ENCODE results near the gene PCDH8. TPM values are rescaled to one million over a fixed set of nuclear protein-coding genes. Genes with fewer than 3 reads are reported as not detected.

PCDH8 gene
- total and polyA plus RNA-seq, 2 experiments from 2014 or later = 0.36 to 1.7 TPM

DNA sequence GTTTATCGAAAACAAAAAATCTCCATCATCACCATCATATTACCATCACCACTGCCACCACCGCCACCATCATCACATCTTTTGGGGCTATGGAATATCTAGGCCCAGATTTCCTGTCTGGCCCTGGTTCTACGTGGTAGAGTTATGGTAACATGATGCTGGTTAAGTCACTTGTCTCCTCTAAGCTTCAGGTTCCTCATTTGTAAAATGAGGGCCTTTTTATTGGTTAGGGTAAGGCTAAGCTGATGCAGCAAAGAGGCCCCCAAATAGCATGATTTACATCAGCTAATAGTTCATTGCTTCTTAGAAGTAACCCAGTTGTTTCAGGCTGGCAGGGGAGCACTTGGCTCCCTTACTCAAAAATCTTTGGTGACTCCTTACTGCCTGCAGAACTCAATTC, 37.9 kb downstream of the PCDH8 start (continued):
- TF ChIP-seq CTCF (conservative IDR thresholded peaks at IDR 0.05; ENCODE audit: low read depth in 2 of 2) (no peak), ZNF114 (CRISPR knock-in tag; IDR thresholded peaks at IDR 0.05) (no peak), POLR2AphosphoS5 (IDR thresholded peaks at IDR 0.05; ENCODE audit: low read depth) (no peak), EZH2 (IDR thresholded peaks at IDR 0.05; ENCODE audit: low read depth, unreplicated experiment) (no peak), REST (IDR thresholded peaks at IDR 0.05; ENCODE audit: unreplicated experiment) (no peak), NANOG (IDR thresholded peaks at IDR 0.05; ENCODE audit: borderline replicate concordance) (no peak), JUNB (IDR thresholded peaks at IDR 0.05; ENCODE audit: unreplicated experiment) (no peak), CREB1 (CRISPR knock-in tag; IDR thresholded peaks at IDR 0.05; ENCODE audit: low read depth) (no peak)

GRCh38 chr13:52810011-52810410, 38.4 kb downstream of the PCDH8 start:
- Histone ChIP-seq H3K9me2 (ENCODE audit: insufficient read depth) (0 out of 2 replicates have a peak, but pooled peaks cover 4% of the 10 kb centered on the region), H4K20me1 (replicated peaks; ENCODE audit: insufficient read depth) (no peaks in the 10 kb centered on the region), H3K4me2 (no peak overlapping the region), H3K4me3 (no peak overlapping the region), H3K79me2 (replicated peaks; ENCODE audit: insufficient read depth) (no peaks in the 10 kb centered on the region), H2AFZ (no peak overlapping the region), H3K27me3 (ENCODE audit: insufficient read depth) (no peaks in the 10 kb centered on the region), H3K4me1 (ENCODE audit: insufficient read depth) (no peaks in the 10 kb centered on the region), H3K36me3 (ENCODE audit: insufficient read depth) (no peaks in the 10 kb centered on the region), H3F3A (replicated peaks; ENCODE audit: low read depth) (no peaks in the 10 kb centered on the region), H3K27ac (ENCODE audit: low read depth) (no peak overlapping the region)
- peaks cover 4% of the 10 kb centered on the region for H3K27me3 Mint-ChIP-seq (ENCODE audit: insufficient read depth, low read depth, poor library complexity)
- H3K4me3 Mint-ChIP-seq = no peak overlapping the region
- no peak overlapping the region for H3K27ac Mint-ChIP-seq
- peaks cover 13% of the 10 kb centered on the region for H3K4me1 Mint-ChIP-seq
- ATAC-seq (no peak), DNase-seq (ENCODE audit: low spot score) (no peak)
- peaks cover 12% of the 10 kb centered on the region for H3K9me3 Mint-ChIP-seq
- H3K36me3 Mint-ChIP-seq (ENCODE audit: low read depth) = peaks cover 12% of the 10 kb centered on the region; the same call in 2 of the 3 replicates
- TF ChIP-seq JUNB (IDR thresholded peaks at IDR 0.05; ENCODE audit: unreplicated experiment) (no peak), REST (IDR thresholded peaks at IDR 0.05; ENCODE audit: unreplicated experiment) (no peak), POLR2AphosphoS5 (IDR thresholded peaks at IDR 0.05; ENCODE audit: low read depth) (no peak), CTCF (conservative IDR thresholded peaks at IDR 0.05; ENCODE audit: low read depth in 2 of 2) (no peak), ETS1 (IDR thresholded peaks at IDR 0.05) (no peak), NANOG (IDR thresholded peaks at IDR 0.05; ENCODE audit: borderline replicate concordance) (no peak), CREB1 (CRISPR knock-in tag; IDR thresholded peaks at IDR 0.05; ENCODE audit: low read depth) (no peak), ZNF114 (CRISPR knock-in tag; IDR thresholded peaks at IDR 0.05) (no peak), STAT1 (IDR thresholded peaks at IDR 0.05; ENCODE audit: unreplicated experiment) (no peak), ZNF331 (CRISPR knock-in tag; IDR thresholded peaks at IDR 0.05; ENCODE audit: low read depth) (no peak)
